Activated B cell treated with CpG ODN at 0.5 μM for 24 hours (primary cell): ENCODE measurements around the gene TOMM20. TPM values are rescaled to one million over a fixed set of nuclear protein-coding genes. Genes with fewer than 3 reads are reported as not detected.

Experiments used
- ATAC-seq: fragments of 200-7000 bp; cut with Tn5 transposase; one replicate; pipeline ENCODE4 v1.10.0; 2021; ENCODE audit warnings: low read depth, mild to moderate bottlenecking, moderate library complexity
- CTCF ChIA-PET: fragments of 350-600 bp; sonication (Branson Sonifier 250); formaldehyde crosslinking; loops from one replicate; lab custom pipeline; 2021; ENCODE audit warnings: antibody characterized with exemption; lab: Charles Lee
- POLR2A ChIA-PET: fragments of 350-600 bp; sonication (Branson Sonifier 250); formaldehyde crosslinking; loops from one replicate; lab custom pipeline; 2021; ENCODE audit warnings: antibody characterized with exemption; lab: Charles Lee
- DNase-seq: peaks from one replicate; pipeline ENCODE4 v3.0.0; 2022
- H3K27ac Mint-ChIP-seq: one replicate; pipeline ENCODE4 v1.8.0; 2020; ENCODE audit warnings: mixed read lengths
- H3K27me3 Mint-ChIP-seq: one replicate; pipeline ENCODE4 v1.8.0; 2021; ENCODE audit warnings: mixed read lengths
- H3K36me3 Mint-ChIP-seq: one replicate; pipeline ENCODE4 v1.8.0; 2021; ENCODE audit warnings: low read depth, mixed read lengths
- H3K4me1 Mint-ChIP-seq: one replicate; pipeline ENCODE4 v1.8.0; 2021; ENCODE audit warnings: mixed read lengths
- H3K4me3 Mint-ChIP-seq: one replicate; pipeline ENCODE4 v1.8.0; 2020; ENCODE audit warnings: mild to moderate bottlenecking, mixed read lengths
- H3K9me3 Mint-ChIP-seq: one replicate; pipeline ENCODE4 v1.8.0; 2020; ENCODE audit warnings: mixed read lengths
- CTCF ChIP-seq: fragments of 200-600 bp; IDR thresholded peaks from one replicate; pipeline ENCODE4 v1.8.0; 2022; ENCODE audit warnings: antibody characterized with exemption, mild to moderate bottlenecking
- intact Hi-C: fragments of 100-400 bp; cut with micrococcal nuclease; formaldehyde crosslinking; loops from one replicate; pipeline ENCODE4 v1.15.1; 2024
- total RNA-seq: library from RNA; stranded (reverse); gene quantifications from 2 replicates; pipeline ENCODE4 v1.2.3, GENCODE V29; 2022

TOMM20 gene
- total RNA-seq, 1 donor from 2014 or later: 80.6 TPM

DNA sequence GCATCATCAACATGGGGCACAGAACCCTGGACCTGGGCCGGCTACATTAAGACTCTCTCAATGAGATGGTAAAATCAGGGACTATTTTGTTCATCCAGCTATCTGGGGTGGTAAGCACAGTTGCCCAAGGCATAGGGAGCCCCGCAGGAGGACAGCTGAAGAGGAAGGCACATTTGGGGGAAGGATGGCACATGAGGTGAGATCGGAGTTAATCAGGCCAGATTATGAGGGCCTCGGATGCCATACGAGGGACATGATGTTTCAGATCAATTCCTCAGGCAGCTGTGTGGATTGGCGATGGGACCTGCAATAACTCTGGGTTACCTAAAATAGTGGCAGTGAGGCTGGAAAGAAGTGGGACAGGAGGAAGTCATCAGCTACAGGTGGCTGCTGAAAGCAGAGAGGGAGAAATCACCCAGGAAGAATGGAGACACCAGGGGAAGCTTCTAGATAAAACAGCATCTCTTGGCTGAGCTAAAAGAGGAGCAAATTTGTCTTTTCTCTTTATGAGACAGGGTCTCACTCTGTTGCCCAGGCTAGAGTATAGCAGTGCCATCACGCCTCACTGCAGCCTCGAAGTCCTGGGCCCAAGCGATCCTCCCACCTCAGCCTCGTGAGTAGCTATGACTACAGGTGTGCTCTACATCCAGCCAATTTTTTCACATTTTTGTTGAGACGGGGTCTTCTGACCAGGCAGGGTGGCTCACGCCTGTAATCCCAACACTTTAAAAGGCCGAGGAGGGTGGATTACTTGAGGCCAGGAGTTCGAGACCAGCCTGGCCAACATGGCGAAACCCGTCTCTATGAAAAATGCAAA, 21.1 kb downstream of the TOMM20 start:
- peaks cover 19% of the 10 kb centered on the region for H3K4me1 Mint-ChIP-seq
- DNase-seq (no peak), ATAC-seq (no peak)
- no peaks in the 10 kb centered on the region for H3K9me3 Mint-ChIP-seq
- H3K27ac Mint-ChIP-seq: no peak overlapping the region
- H3K36me3 Mint-ChIP-seq: peaks cover 51% of the 10 kb centered on the region
- H3K4me3 Mint-ChIP-seq: no peak overlapping the region
- no peak for TF ChIP-seq CTCF
- ChIA-PET CTCF (interaction anchor here (1.1 to 1.6 kb wide), 2 partner anchors 24 to 308 kb away, joined by 3 read pairs; no protein-coding TSS in a partner anchor), POLR2A (interaction anchor here (0.7 kb wide), 1 partner anchor 581 kb away, joined by 3 read pairs; no protein-coding TSS in a partner anchor)
- H3K27me3 Mint-ChIP-seq: no peaks in the 10 kb centered on the region
- intact Hi-C loops: loop anchor here (10.0 kb wide), 1 partner anchor 57 kb away; the partner anchor contains the start of gene RBM34

- TF ChIP-seq CTCF: no peak
- intact Hi-C loops: loop anchor here (10.0 kb wide), 1 partner anchor 58 kb away; the partner anchor contains the start of gene RBM34
- no peaks in the 10 kb centered on the region for H3K27me3 Mint-ChIP-seq
- no peak for ATAC-seq
- H3K4me3 Mint-ChIP-seq: no peak overlapping the region
- ChIA-PET CTCF (no interaction called here), POLR2A (interaction anchor here (0.7 kb wide), 1 partner anchor 580 kb away, joined by 3 read pairs; no protein-coding TSS in a partner anchor)
- no peak for DNase-seq
- H3K4me1 Mint-ChIP-seq: peaks cover 19% of the 10 kb centered on the region
- no peak overlapping the region for H3K27ac Mint-ChIP-seq
- no peaks in the 10 kb centered on the region for H3K9me3 Mint-ChIP-seq
- H3K36me3 Mint-ChIP-seq: peaks cover 44% of the 10 kb centered on the region
Observed at GRCh38 chr1:235106457-235106856, 22.2 kb downstream of the TOMM20 start.

- no peaks in the 10 kb centered on the region for H3K27me3 Mint-ChIP-seq
- H3K4me3 Mint-ChIP-seq: peak overlapping the region; percentile 67
- no peak for TF ChIP-seq CTCF
- intact Hi-C loops: loop anchor here (10.0 kb wide), 1 partner anchor 59 kb away; the partner anchor contains the start of gene RBM34
- DNase-seq: no peak
- peak overlapping the region; percentile 14 for H3K27ac Mint-ChIP-seq
- no peaks in the 10 kb centered on the region for H3K9me3 Mint-ChIP-seq
- no peak for ATAC-seq
- POLR2A ChIA-PET: interaction anchor here (0.6 to 1.3 kb wide), 6 partner anchors 13 to 496 kb away, joined by 3 to 11 read pairs (median 4); partner anchors contain the start of genes IRF2BP2, RBM34 and TOMM20
- CTCF ChIA-PET: interaction anchor here (1.0 to 2.1 kb wide), 8 partner anchors 9 to 618 kb away, joined by 3 to 12 read pairs (median 6); no protein-coding TSS in a partner anchor
- peaks cover 25% of the 10 kb centered on the region for H3K4me1 Mint-ChIP-seq
- peaks cover 32% of the 10 kb centered on the region for H3K36me3 Mint-ChIP-seq
Observed at GRCh38 chr1:235105051-235106043, 23.3 kb downstream of the TOMM20 start.

DNA sequence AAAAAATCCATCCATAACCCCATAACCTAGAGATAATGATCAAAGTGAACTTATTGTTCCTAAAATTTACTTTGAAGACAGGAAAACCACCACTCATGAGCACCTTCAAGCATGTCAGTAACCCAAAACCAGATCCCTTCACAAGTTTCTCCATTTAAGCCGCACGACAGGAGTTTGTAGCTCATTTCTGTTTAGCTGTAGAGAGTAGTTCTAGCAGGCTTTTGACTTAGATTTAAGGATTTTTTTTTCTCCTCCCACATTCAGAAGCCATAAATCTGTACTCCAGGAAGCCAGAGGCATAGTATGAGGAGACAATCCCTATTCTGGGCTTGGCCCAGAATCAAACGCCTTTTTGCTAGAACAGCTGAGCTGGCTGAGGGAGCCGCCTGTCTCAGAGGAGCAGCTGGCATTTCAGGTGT, 25.6 kb downstream of the TOMM20 start:
- TF ChIP-seq CTCF: no peak
- POLR2A ChIA-PET: interaction anchor here (0.6 to 0.7 kb wide), 3 partner anchors 59 to 646 kb away, joined by 3 to 6 read pairs (median 5); no protein-coding TSS in a partner anchor
- Mint-ChIP-seq H3K27me3 (peaks cover 2% of the 10 kb centered on the region), H3K36me3 (peaks cover 12% of the 10 kb centered on the region), H3K4me1 (peaks cover 35% of the 10 kb centered on the region), H3K27ac (no peak overlapping the region), H3K4me3 (no peak overlapping the region), H3K9me3 (no peaks in the 10 kb centered on the region)
- intact Hi-C loops: loop anchor here (5.0 to 10.0 kb wide), 2 partner anchors 62 to 506 kb away; partner anchors contain the start of gene RBM34
- CTCF ChIA-PET: interaction anchor here (0.6 to 1.6 kb wide), 3 partner anchors 319 to 713 kb away, joined by 3 to 5 read pairs (median 3); no protein-coding TSS in a partner anchor
- ATAC-seq (no peak), DNase-seq (no peak)
